CD1c-positive myeloid dendritic cell (primary cell): ENCODE results near the gene GRK5.
"Not testable (repeated sequence)": the region's sequence is repeated elsewhere in the genome, so short reads cannot be mapped to it uniquely, and the experiment has no call there.

Source experiments
- DNase-seq: peaks from one replicate; pipeline ENCODE4 v3.0.0-alpha.2; 2016; ENCODE audit errors: extremely low spot score

Gene GRK5

GRCh38 chr10:119274519-119275045 is 67.2 kb downstream of the GRK5 start:
- DNase-seq = no peak

- no peak for DNase-seq
These were observed 67.7 kb downstream of the GRK5 start for GRCh38 chr10:119275085-119275484.

- not testable (repeated sequence) for DNase-seq
These were observed 68.8 kb downstream of the GRK5 start for GRCh38 chr10:119276194-119276593.

GRCh38 chr10:119278126-119278709 is 70.8 kb downstream of the GRK5 start:
- no peak for DNase-seq

GRCh38 chr10:119279441-119279840 is 72.1 kb downstream of the GRK5 start:
- no peak for DNase-seq

- DNase-seq = no peak
These were observed 74.3 kb downstream of the GRK5 start for GRCh38 chr10:119281581-119282071.

- no peak for DNase-seq
These were observed 75.1 kb downstream of the GRK5 start for GRCh38 chr10:119282446-119282845.

- no peak for DNase-seq
These were observed 76.0 kb downstream of the GRK5 start for GRCh38 chr10:119283387-119283786.

GRCh38 chr10:119283818-119284217 is 76.4 kb downstream of the GRK5 start:
- no peak for DNase-seq

- DNase-seq = no peak
These were observed 77.3 kb downstream of the GRK5 start for GRCh38 chr10:119284679-119285096.

GRCh38 chr10:119285495-119286267 is 78.3 kb downstream of the GRK5 start:
- no peak for DNase-seq

GRCh38 chr10:119286516-119286915 is 79.1 kb downstream of the GRK5 start:
- DNase-seq = no peak

- DNase-seq = no peak
These were observed 79.7 kb downstream of the GRK5 start for GRCh38 chr10:119286983-119287633.

- DNase-seq = no peak
These were observed 81.2 kb downstream of the GRK5 start for GRCh38 chr10:119288574-119289001.

GRCh38 chr10:119289227-119289920 is 82.0 kb downstream of the GRK5 start:
- DNase-seq = no peak

GRCh38 chr10:119290301-119291048 is 83.1 kb downstream of the GRK5 start:
- no peak for DNase-seq

- no peak for DNase-seq
These were observed 84.0 kb downstream of the GRK5 start for GRCh38 chr10:119291223-119291900.

GRCh38 chr10:119292968-119293760 is 85.8 kb downstream of the GRK5 start:
- no peak for DNase-seq

GRCh38 chr10:119296703-119297102 is 89.3 kb downstream of the GRK5 start:
- no peak for DNase-seq
